Endothelial cell (in vitro differentiated cells): ENCODE data around the gene SNAPC2. TPM values are rescaled to one million over a fixed set of nuclear protein-coding genes. Genes with fewer than 3 reads are reported as not detected.

Experiments used
- DNase-seq: peaks from one replicate; pipeline ENCODE4 v3.0.0; 2021; ENCODE audit warnings: low spot score
- H3K27ac Mint-ChIP-seq: one replicate; pipeline ENCODE4 v1.8.0; 2021; ENCODE audit warnings: mixed read lengths, inconsistent platforms; ENCODE audit not compliant: unreplicated experiment
- H3K27me3 Mint-ChIP-seq: one replicate; pipeline ENCODE4 v1.8.0; 2021; ENCODE audit warnings: mild to moderate bottlenecking, moderate library complexity, mixed read lengths, inconsistent platforms; ENCODE audit not compliant: unreplicated experiment
- H3K36me3 Mint-ChIP-seq: one replicate; pipeline ENCODE4 v1.8.0; 2021; ENCODE audit warnings: mild to moderate bottlenecking, low read depth, mixed read lengths, inconsistent platforms; ENCODE audit not compliant: unreplicated experiment
- H3K4me1 Mint-ChIP-seq: one replicate; pipeline ENCODE4 v1.8.0; 2021; ENCODE audit warnings: mild to moderate bottlenecking, mixed read lengths, inconsistent platforms; ENCODE audit not compliant: unreplicated experiment
- H3K4me3 Mint-ChIP-seq: one replicate; pipeline ENCODE4 v1.8.0; 2021; ENCODE audit warnings: mild to moderate bottlenecking, mixed read lengths, inconsistent platforms; ENCODE audit not compliant: unreplicated experiment
- H3K9me3 Mint-ChIP-seq: one replicate; pipeline ENCODE4 v1.8.0; 2021; ENCODE audit warnings: mixed read lengths, inconsistent platforms; ENCODE audit not compliant: unreplicated experiment
- total RNA-seq: library from RNA; stranded (reverse); fragmentation: NEBNext Ultra II Directional; extraction: Animal tissue kit (Norgen Biotek cat#: 25700); gene quantifications from one replicate; pipeline ENCODE4 v1.2.1, GENCODE V29; 2021; ENCODE audit not compliant: unreplicated experiment
- TF ChIP-seq, protein P1 (sequence below): fragments of 200-600 bp; sonication (generic); IDR thresholded peaks from one replicate; pipeline ENCODE4 v1.5.0; 2021; ENCODE audit warnings: antibody characterized with exemption; ENCODE audit not compliant: unreplicated experiment

Gene SNAPC2
- total RNA-seq, 1 donor from 2014 or later, result 13.5 TPM

- H3K4me1 Mint-ChIP-seq, result peaks cover 7% of the 10 kb centered on the region
- H3K27ac Mint-ChIP-seq, result no peak overlapping the region
- H3K27me3 Mint-ChIP-seq, result peaks cover 21% of the 10 kb centered on the region
- peaks cover 7% of the 10 kb centered on the region for H3K36me3 Mint-ChIP-seq
- DNase-seq, result no peak
- no peaks in the 10 kb centered on the region for H3K9me3 Mint-ChIP-seq
- TF ChIP-seq, protein P1, sequence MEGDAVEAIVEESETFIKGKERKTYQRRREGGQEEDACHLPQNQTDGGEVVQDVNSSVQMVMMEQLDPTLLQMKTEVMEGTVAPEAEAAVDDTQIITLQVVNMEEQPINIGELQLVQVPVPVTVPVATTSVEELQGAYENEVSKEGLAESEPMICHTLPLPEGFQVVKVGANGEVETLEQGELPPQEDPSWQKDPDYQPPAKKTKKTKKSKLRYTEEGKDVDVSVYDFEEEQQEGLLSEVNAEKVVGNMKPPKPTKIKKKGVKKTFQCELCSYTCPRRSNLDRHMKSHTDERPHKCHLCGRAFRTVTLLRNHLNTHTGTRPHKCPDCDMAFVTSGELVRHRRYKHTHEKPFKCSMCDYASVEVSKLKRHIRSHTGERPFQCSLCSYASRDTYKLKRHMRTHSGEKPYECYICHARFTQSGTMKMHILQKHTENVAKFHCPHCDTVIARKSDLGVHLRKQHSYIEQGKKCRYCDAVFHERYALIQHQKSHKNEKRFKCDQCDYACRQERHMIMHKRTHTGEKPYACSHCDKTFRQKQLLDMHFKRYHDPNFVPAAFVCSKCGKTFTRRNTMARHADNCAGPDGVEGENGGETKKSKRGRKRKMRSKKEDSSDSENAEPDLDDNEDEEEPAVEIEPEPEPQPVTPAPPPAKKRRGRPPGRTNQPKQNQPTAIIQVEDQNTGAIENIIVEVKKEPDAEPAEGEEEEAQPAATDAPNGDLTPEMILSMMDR, result no peak
- H3K4me3 Mint-ChIP-seq, result no peak overlapping the region
Observed at GRCh38 chr19:7914099-7914498, 6.0 kb upstream of the SNAPC2 start.

DNA sequence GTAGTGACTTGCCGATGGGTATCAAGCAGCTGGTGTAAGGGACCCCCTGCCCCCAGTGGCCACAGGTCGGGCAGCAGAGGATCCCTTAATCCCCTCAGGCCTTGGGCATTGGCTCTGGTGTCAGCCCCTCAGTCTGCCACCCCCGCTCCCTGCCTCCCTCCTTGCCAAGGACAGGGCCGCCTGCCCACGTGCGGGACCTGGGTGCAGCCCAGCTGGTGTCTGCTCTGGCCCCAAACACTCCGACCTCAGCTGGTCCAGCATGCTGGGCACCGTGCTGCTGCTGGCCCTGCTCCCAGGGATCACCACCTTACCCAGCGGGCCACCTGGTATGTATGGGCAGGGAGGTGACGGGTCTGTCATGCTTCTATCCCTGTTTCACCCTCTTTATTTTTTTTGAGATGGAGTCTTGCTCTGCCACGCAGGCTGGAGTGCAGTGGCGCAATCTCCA lies 5.5 kb upstream of the SNAPC2 start, which contains the start of gene TGFBR3L:
TGFBR3L (plus strand) TSS at position 233 of the 448 bp plus-strand sequence.
- peaks cover 23% of the 10 kb centered on the region for H3K27me3 Mint-ChIP-seq
- H3K4me1 Mint-ChIP-seq, result peaks cover 8% of the 10 kb centered on the region

GRCh38 chr19:7915250-7916102 lies 4.7 kb upstream of the SNAPC2 start:
- Mint-ChIP-seq H3K9me3 (no peaks in the 10 kb centered on the region), H3K4me1 (peaks cover 12% of the 10 kb centered on the region), H3K27me3 (peaks cover 23% of the 10 kb centered on the region), H3K27ac (no peak overlapping the region), H3K4me3 (peak overlapping the region; percentile 69), H3K36me3 (peaks cover 7% of the 10 kb centered on the region)
- TF ChIP-seq, protein P1, result no peak
- no peak for DNase-seq

More for the DNA sequence above, 5.5 kb upstream of the SNAPC2 start, which contains the start of gene TGFBR3L:
- Mint-ChIP-seq H3K27ac (no peak within 1 kb of the TSS), H3K36me3 (peaks cover 7% of the 10 kb centered on the region), H3K4me3 (peak within 1 kb of the TSS; percentile 69), H3K9me3 (no peaks in the 10 kb centered on the region)
- no peak for DNase-seq
- TF ChIP-seq, protein P1, result no peak

DNA sequence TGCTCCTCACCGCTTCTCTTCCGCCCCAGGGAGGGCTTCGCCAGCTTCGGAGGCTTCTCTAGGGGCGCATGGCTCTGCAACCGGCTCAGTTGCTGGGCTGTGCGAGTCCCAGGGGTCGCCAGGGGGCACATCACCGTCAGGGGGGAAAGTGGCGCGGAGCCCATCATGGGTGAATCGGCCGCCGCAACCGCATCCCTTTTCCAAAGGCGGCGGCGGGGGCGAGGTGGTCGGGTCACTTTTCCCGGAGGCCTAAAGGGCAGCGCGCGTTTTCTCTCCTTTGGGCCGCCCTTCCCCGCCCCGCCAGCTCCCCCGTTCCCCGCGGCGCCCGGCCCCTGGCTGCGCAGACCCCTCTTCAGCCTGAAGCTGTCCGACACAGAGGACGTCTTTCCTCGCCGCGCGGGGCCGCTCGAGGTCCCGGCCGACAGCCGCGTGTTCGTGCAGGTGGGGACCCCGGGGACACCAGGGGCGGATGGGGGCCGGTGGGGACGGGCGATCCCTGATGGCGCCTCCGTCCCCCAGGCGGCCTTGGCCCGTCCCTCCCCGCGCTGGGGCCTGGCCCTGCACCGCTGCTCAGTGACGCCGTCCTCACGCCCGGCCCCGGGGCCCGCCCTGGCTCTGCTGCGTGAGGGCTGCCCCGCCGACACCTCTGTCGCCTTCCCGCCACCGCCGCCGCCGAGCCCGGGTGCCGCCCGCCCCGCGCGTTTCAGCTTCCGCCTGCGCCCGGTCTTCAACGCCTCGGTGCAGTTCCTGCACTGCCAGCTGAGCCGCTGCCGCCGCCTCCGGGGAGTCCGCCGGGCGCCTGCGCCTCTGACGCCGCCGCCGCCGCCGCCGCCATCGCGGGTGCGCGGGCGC lies 3.8 kb upstream of the SNAPC2 start:
- Mint-ChIP-seq H3K36me3 (peaks cover 7% of the 10 kb centered on the region), H3K4me3 (no peak overlapping the region), H3K4me1 (peaks cover 12% of the 10 kb centered on the region), H3K27ac (no peak overlapping the region), H3K9me3 (no peaks in the 10 kb centered on the region), H3K27me3 (peaks cover 23% of the 10 kb centered on the region)
- DNase-seq, result no peak
- TF ChIP-seq, protein P1, result no peak
